C4-2B (cell line): ENCODE data around the gene JAK1.
A peak's percentile ranks its signal among the peaks of the same experiment; 100 is the strongest.
"Not testable (repeated sequence)": the region's sequence is repeated elsewhere in the genome, so short reads cannot be mapped to it uniquely, and the experiment has no call there.

Experiments
- H3K27ac ChIP-seq: fragments of 450-650 bp; 2 replicates; pipeline ENCODE4 v1.5.1; 2017
- ZFX ChIP-seq: fragments of 450-650 bp; IDR thresholded peaks from 2 replicates; pipeline ENCODE4 v1.6.1; 2017
- TF ChIP-seq, protein P1 (sequence below): fragments of 450-650 bp; conservative IDR thresholded peaks from 2 replicates; pipeline ENCODE4 v1.5.1; 2017; ENCODE audit warnings: mild to moderate bottlenecking

Gene JAK1

DNA sequence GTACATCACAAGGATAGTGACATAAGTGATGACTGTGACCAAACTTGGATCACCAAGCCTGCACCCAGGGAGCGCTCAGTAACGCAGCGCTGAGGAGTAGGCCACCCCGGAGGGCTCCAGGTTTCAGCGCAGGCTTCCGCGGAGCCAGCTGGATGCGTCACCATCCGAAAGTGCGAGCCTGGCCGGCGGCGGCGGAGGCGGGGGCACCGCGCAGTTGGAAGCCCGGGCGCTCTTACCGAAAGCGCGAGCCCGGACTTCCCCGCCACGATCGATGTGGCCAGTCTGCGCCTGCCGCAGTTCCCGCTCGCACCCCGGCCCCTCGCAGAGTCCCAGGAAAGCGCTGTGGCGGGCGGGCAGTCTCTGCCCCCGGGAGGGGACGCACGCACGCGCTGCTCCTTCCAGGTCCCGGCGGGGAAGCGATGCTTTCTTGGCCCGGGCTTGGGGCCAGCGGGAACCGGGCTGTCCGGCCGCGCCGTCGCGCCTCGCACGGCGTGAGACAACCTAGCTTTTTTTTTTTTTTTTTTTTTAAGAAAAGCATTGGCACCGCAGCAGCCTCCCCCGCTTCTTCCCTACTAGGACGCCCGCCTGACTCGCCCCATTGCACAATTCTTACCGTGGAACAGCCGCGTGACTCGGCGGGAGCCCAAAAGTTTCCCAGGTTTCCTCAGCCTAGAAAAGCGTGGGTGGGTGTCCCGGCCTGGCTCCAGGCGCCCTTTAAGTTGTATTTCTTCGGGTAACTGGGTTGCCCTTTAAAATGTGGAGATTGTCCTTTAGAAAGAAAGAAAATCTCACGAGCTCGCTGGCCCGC lies 36.4 kb upstream of the JAK1 start:
- H3K27ac ChIP-seq: peak overlapping the region; percentile 46
- TF ChIP-seq ZFX: no peak
- TF ChIP-seq, protein P1, sequence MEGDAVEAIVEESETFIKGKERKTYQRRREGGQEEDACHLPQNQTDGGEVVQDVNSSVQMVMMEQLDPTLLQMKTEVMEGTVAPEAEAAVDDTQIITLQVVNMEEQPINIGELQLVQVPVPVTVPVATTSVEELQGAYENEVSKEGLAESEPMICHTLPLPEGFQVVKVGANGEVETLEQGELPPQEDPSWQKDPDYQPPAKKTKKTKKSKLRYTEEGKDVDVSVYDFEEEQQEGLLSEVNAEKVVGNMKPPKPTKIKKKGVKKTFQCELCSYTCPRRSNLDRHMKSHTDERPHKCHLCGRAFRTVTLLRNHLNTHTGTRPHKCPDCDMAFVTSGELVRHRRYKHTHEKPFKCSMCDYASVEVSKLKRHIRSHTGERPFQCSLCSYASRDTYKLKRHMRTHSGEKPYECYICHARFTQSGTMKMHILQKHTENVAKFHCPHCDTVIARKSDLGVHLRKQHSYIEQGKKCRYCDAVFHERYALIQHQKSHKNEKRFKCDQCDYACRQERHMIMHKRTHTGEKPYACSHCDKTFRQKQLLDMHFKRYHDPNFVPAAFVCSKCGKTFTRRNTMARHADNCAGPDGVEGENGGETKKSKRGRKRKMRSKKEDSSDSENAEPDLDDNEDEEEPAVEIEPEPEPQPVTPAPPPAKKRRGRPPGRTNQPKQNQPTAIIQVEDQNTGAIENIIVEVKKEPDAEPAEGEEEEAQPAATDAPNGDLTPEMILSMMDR: no peak

GRCh38 chr1:65002156-65002507 lies 35.8 kb upstream of the JAK1 start:
- peak overlapping the region; percentile 46 for H3K27ac ChIP-seq
- TF ChIP-seq, protein P1: no peak
- TF ChIP-seq ZFX: no peak

DNA sequence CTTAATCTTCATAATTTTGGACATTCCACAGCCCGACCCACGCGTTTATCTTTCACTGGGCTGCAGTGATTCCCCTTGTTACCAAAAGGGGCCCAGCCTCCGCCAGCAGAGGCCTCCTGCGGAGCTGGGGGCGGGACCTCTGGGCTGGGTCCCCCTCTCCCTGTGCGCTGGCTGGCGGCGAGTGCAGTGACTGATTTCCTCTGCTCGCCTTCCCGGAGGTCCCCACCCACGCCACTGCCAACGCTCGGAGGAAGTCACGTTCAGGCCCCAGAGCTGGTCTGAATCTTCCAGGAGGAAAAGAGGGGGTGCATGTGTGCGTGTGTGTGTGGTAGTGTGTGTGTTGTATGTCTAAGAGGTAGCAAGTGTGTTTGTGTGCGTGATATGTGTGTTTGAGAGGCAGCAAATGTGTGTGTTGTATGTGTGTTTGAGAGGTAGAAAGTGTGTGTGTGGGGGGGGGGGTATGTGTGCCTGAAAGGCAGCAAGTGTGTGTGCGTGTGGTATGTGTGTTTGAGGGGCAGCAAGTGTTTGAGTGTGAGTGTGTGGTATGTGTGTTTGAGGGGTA lies 35.0 kb upstream of the JAK1 start:
- H3K27ac ChIP-seq: no peak overlapping the region
- TF ChIP-seq, protein P1: no peak
- TF ChIP-seq ZFX: no peak

DNA sequence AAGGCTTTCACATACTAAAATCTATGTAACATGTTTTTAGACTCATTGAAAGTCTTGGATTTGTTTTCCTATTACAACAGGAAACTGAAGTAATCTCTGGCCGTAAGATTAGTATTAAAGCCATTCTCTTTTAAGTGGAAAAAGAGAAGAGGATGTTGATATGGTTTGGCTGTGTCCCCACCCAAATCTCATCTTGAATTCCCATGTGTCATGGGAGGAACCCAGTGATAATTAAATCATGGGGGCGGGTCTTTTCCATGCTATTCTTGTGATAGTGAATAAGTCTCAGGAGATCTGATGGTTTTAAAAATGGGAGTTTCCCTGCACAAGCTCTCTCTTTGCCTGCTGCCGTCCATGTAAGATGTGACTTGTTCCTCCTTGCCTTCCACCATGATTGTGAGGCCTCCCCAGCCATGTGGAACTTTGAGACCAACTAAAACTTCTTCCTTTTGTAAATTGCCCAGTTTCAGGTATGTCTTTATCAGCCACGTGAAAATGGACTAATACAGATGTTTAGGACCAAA lies 32.1 kb upstream of the JAK1 start:
- not testable (repeated sequence) for H3K27ac ChIP-seq

DNA sequence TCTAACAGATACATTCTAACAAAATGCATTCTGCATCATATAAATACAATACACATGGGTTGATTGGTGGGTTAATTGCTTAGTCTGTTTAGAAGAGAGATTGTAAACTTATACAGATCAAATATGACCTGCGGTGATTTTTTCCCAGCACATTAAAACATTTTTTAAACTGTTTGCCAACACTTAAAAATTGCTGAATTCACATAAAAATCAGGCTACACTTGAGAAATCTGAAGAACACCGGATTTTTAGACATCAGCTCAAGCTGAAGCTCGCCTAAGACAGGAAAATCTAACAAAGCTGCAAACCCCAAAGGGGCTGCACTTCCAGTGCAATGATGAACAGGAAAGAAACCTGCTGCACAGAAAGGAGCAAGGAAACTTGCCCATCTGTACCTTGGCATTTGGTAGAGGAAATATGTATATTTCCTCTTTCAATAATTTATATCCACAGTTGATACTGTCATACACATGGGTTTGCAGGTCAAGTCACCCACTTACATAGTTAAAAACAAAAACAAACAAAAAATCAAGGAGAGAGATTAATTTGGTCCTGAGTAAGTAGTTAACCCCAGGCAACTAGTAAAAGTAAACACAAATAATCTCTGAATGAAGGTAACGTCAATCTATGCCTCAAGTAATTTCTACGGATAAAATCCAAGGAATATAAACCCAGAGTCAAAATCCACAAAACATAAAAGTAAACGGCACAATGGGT lies 30.4 kb upstream of the JAK1 start:
- TF ChIP-seq ZFX: no peak
- TF ChIP-seq, protein P1: no peak
- H3K27ac ChIP-seq: no peak overlapping the region

DNA sequence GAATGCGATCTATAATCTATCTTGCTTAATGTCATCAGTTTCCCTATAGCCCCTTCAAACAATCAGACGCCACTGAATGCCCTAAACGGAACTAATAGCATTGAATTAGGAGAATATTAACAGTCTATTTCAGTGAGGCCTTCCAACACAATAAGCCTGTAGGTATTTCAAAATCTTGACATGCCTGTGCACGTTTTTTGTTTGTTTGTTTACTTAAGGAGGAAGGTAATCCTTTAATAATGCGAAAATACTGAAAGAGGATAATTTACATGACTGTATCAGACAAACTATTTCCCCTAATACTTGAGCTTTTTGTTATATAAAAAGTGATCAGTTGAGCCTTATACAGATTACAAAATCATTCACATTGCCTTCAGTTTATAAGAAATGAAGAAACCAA lies 29.0 kb upstream of the JAK1 start:
- H3K27ac ChIP-seq: no peak overlapping the region
- TF ChIP-seq, protein P1: no peak
- no peak for TF ChIP-seq ZFX

DNA sequence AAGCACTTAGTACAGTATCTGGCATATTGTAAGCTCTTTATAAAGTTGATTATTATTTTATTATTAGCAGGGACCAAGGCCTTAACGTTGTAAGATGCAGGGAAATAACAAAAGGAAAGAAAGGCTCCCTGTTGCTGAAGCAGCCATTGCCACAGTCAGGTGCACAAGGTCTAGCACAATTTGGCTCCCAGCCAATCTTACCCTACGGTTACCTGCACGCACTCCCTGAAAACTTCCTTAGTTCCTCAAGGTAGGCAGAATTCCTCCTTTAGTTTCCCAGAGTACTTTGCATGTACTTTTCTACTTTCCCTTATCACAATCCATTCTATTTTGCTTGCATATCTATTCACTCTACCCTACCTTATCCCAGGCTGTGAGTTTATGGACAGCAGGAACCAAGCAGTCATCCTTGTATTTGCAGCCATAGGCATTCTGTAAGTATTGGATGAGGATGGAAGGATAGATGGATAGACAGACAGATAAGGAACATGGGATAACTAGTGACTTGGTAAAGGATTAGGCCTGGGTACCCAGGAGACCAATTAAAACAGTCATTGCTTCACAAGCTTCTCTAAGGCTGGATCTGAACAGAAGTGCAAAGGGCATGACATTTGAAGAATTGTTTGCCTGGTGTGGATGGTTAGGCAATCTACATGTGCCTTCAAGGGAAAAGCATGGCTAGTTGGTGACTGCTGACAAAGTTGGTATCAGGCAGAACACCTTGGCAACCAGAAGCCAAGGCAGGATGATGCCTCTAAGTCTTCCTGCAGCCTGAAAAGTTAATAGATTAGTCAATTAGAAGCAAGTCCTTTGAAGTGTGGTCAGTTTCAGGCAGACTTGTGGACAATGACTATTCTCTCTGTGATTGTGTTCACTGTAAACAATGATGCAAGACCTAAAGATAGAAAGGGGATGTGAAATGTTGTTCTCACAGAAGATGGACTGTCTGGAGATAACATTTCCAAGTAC lies 20.8 kb upstream of the JAK1 start:
- TF ChIP-seq ZFX: no peak
- TF ChIP-seq, protein P1: no peak
- no peak overlapping the region for H3K27ac ChIP-seq
